Spleen (tissue), 11 donors: ENCODE results near the gene MYPN. TPM values are rescaled to one million over a fixed set of nuclear protein-coding genes. Genes with fewer than 3 reads are reported as not detected.

Source experiments
- DNase-seq: peaks from one replicate; pipeline ENCODE4 v3.0.0-alpha.2; 2020
- H3K27ac ChIP-seq, 8 donors: fragments of 200-600 bp; sonication (generic) in 7 of 8; 1 replicate in 4 of 8; 2 replicates in 4 of 8; pipeline versions ENCODE4 v1.5.0 to v1.8.0; 2016 to 2021; ENCODE audit warnings: inconsistent platforms in 4 of 8, mild to moderate bottlenecking in 4 of 8, moderate library complexity in 1 of 8
- H3K27me3 ChIP-seq, 7 donors: fragments of 200-600 bp; sonication (generic) in 6 of 7; replicated peaks in 1 of 7; 1 replicate in 4 of 7; 2 replicates in 3 of 7; pipeline versions ENCODE4 v1.5.0 to v1.8.0; 2016 to 2021; ENCODE audit warnings: inconsistent platforms in 3 of 7, mild to moderate bottlenecking in 1 of 7
- H3K36me3 ChIP-seq, 6 donors: fragments of 200-600 bp; sonication (generic) in 5 of 6; 1 replicate in 4 of 6; 2 replicates in 2 of 6; pipeline versions ENCODE4 v1.5.0 to v1.8.0; 2016 to 2021; ENCODE audit warnings: inconsistent platforms in 2 of 6
- H3K4me1 ChIP-seq, 6 donors: fragments of 200-600 bp; sonication (generic) in 5 of 6; 1 replicate in 3 of 6; 2 replicates in 3 of 6; pipeline versions ENCODE4 v1.5.0 to v1.8.0; 2016 to 2021; ENCODE audit warnings: inconsistent platforms in 3 of 6
- H3K4me3 ChIP-seq, 8 donors: fragments of 200-600 bp; sonication (generic) in 7 of 8; 1 replicate in 4 of 8; 2 replicates in 4 of 8; pipeline versions ENCODE4 v1.5.0 to v1.8.0; 2016 to 2021; ENCODE audit warnings: inconsistent platforms in 4 of 8, mild to moderate bottlenecking in 4 of 8, moderate library complexity in 2 of 8
- H3K9me3 ChIP-seq, 8 donors: fragments of 200-600 bp; sonication (generic) in 7 of 8; 1 replicate in 4 of 8; 2 replicates in 4 of 8; pipeline versions ENCODE4 v1.5.0 to v1.8.0; 2016 to 2021; ENCODE audit warnings: inconsistent platforms in 4 of 8
- CTCF ChIP-seq, 11 experiments: fragments of 200-600 bp in 7 of 11; fragments of 450-650 bp in 4 of 11; sonication (generic) in 4 of 11; IDR thresholded peaks in 8 of 11; conservative IDR thresholded peaks in 3 of 11; 1 replicate in 7 of 11; 2 replicates in 4 of 11; pipeline versions ENCODE4 v1.4.0 to v1.8.0; 2016 to 2021; ENCODE audit warnings: antibody characterized with exemption in 11 of 11, inconsistent platforms in 4 of 11, mild to moderate bottlenecking in 1 of 11
- POLR2A ChIP-seq, 3 donors: fragments of 450-650 bp; IDR thresholded peaks; one replicate each; pipeline ENCODE4 v1.5.1; 2017; ENCODE audit warnings: antibody characterized with exemption in 3 of 3, mild to moderate bottlenecking in 1 of 3
- POLR2AphosphoS5 ChIP-seq, 3 donors: sonication (generic); formaldehyde crosslinking; IDR thresholded peaks; one replicate each; pipeline ENCODE4 v1.5.1; 2017; ENCODE audit warnings: antibody characterized with exemption in 3 of 3
- WGBS, 5 donors: extraction: QIAGEN DNeasy Blood & Tissue Kit in 3 of 5; methylation state at CpG; one replicate each; pipeline versions ENCODE4 v1.1.5 to v1.1.7; 2013 to 2018; 5-methylcytosine and 5-hydroxymethylcytosine counted together
- intact Hi-C: fragments of 100-400 bp; cut with DNase I; formaldehyde crosslinking; loops from one replicate; pipeline ENCODE4 v1.15.0; 2023; ENCODE audit warnings: low total_unique reads
- polyA plus RNA-seq, 3 donors: library from polyadenylated mRNA; stranded (reverse); fragments of 200-250 nt; gene quantifications; one replicate each; pipeline ENCODE4 v1.2.1, GENCODE V29; 2013
- total RNA-seq, 7 donors: library from RNA; depleted of rRNA in 3 of 7; stranded (reverse); fragments of >200 nt in 3 of 7; fragmentation: NEBNext Ultra II Directional in 4 of 7; extraction: Animal tissue kit (Norgen Biotek cat#: 25700) in 4 of 7; gene quantifications; one replicate each; pipeline versions ENCODE4 v1.1.0 to v1.2.1, GENCODE V29; 2016 to 2021
- donor health status: healthy with polysubstance abuse.
- donor health status: DM: no; HTN: no; CAD: no; lungs with moderate emphysema.
- donor health status: DM: no; HTN: no; CAD: no.
- donor health status: Bipolar disorder and iron deficiency.
- donor health status: healthy.
- donor health status: DM: no; HTN: no; CAD: no.
- donor health status: DM: yes; HTN: yes; CAD: no.

Gene MYPN
- total and polyA plus RNA-seq, 10 donors, result 0.03 to 0.94 (median 0.06) TPM; not detected in 5

- no peak for DNase-seq
- H3K4me3 ChIP-seq, result no peak overlapping the region
- H3K9me3 ChIP-seq, result no peaks in the 10 kb centered on the region
- 86 to 91% (median 89%) methylated on average over 7 of the region's 7 CpGs for WGBS, 5 donors
- H3K4me1 ChIP-seq, result peaks cover 0 to 16% (median 2%) of the 10 kb centered on the region in 6 donors
- H3K36me3 ChIP-seq, result no peaks in the 10 kb centered on the region
- H3K27me3 ChIP-seq, result no peaks in the 10 kb centered on the region
- intact Hi-C loops, result no loop called here
- no peak for TF ChIP-seq POLR2A (IDR thresholded peaks at IDR 0.05)
- no peak for TF ChIP-seq CTCF (IDR thresholded peaks at IDR 0.05 in 8 of 11, conservative IDR thresholded peaks at IDR 0.05 in 3 of 11)
- no peak for TF ChIP-seq POLR2AphosphoS5 (IDR thresholded peaks at IDR 0.05)
- H3K27ac ChIP-seq, result no peak overlapping the region
Measured at GRCh38 chr10:68086910-68087684, 22.2 kb upstream of the MYPN start.

- no peaks in the 10 kb centered on the region for H3K27me3 ChIP-seq
- 15 to 41% (median 23%) methylated on average over 2 of the region's 2 CpGs for WGBS, 5 donors
- intact Hi-C loops, result no loop called here
- peaks cover 0 to 2% (median 0%) of the 10 kb centered on the region in 8 donors for H3K9me3 ChIP-seq
- no peaks in the 10 kb centered on the region for H3K36me3 ChIP-seq
- H3K27ac ChIP-seq, result no peak overlapping the region
- no peak for DNase-seq
- H3K4me1 ChIP-seq, result peaks cover 0 to 16% (median 2%) of the 10 kb centered on the region in 6 donors
- no peak for TF ChIP-seq CTCF (IDR thresholded peaks at IDR 0.05 in 8 of 11, conservative IDR thresholded peaks at IDR 0.05 in 3 of 11)
- TF ChIP-seq POLR2AphosphoS5 (IDR thresholded peaks at IDR 0.05), result no peak
- TF ChIP-seq POLR2A (IDR thresholded peaks at IDR 0.05), result no peak
- H3K4me3 ChIP-seq, result no peak overlapping the region
Measured at GRCh38 chr10:68087685-68088401, 21.4 kb upstream of the MYPN start.

GRCh38 chr10:68088740-68089139 is 20.5 kb upstream of the MYPN start:
- 27 to 52% (median 39%) methylated on average over 4 of the region's 4 CpGs for WGBS, 5 donors
- H3K27me3 ChIP-seq, result no peaks in the 10 kb centered on the region
- TF ChIP-seq CTCF (IDR thresholded peaks at IDR 0.05 in 8 of 11, conservative IDR thresholded peaks at IDR 0.05 in 3 of 11), result no peak
- TF ChIP-seq POLR2A (IDR thresholded peaks at IDR 0.05), result no peak
- TF ChIP-seq POLR2AphosphoS5 (IDR thresholded peaks at IDR 0.05), result no peak

GRCh38 chr10:68090586-68090985 is 18.7 kb upstream of the MYPN start:
- Histone ChIP-seq H3K4me3 (no peak overlapping the region), H3K27ac (no peak overlapping the region), H3K27me3 (no peaks in the 10 kb centered on the region), H3K9me3 (peaks cover 0 to 5% (median 0%) of the 10 kb centered on the region in 8 donors), H3K4me1 (peaks cover 0 to 15% (median 2%) of the 10 kb centered on the region in 6 donors), H3K36me3 (no peaks in the 10 kb centered on the region)
- DNase-seq, result no peak
- intact Hi-C loops, result no loop called here
- WGBS, 5 donors, result 89 to 96% (median 92%) methylated on average over 4 of the region's 4 CpGs
- no peak for TF ChIP-seq POLR2AphosphoS5 (IDR thresholded peaks at IDR 0.05)
- no peak for TF ChIP-seq CTCF (IDR thresholded peaks at IDR 0.05 in 8 of 11, conservative IDR thresholded peaks at IDR 0.05 in 3 of 11)
- no peak for TF ChIP-seq POLR2A (IDR thresholded peaks at IDR 0.05)

More at GRCh38 chr10:68088740-68089139, 20.5 kb upstream of the MYPN start:
- intact Hi-C loops, result no loop called here
- Histone ChIP-seq H3K9me3 (peaks cover 0 to 5% (median 0%) of the 10 kb centered on the region in 8 donors), H3K27ac (peak overlapping the region in 1 of 8 donors; percentile 29), H3K4me3 (no peak overlapping the region), H3K4me1 (peaks cover 0 to 16% (median 2%) of the 10 kb centered on the region in 6 donors), H3K36me3 (no peaks in the 10 kb centered on the region)
- DNase-seq, result no peak
